ENCODE results near the gene SYNDIG1.

GRCh38 chr20:24691901-24692351 is 222.5 kb downstream of the SYNDIG1 start:
- no peak for TF ChIP-seq NFIC (IDR thresholded peaks at IDR 0.05; ENCODE audit: borderline replicate concordance)
- TF ChIP-seq, protein P1, sequence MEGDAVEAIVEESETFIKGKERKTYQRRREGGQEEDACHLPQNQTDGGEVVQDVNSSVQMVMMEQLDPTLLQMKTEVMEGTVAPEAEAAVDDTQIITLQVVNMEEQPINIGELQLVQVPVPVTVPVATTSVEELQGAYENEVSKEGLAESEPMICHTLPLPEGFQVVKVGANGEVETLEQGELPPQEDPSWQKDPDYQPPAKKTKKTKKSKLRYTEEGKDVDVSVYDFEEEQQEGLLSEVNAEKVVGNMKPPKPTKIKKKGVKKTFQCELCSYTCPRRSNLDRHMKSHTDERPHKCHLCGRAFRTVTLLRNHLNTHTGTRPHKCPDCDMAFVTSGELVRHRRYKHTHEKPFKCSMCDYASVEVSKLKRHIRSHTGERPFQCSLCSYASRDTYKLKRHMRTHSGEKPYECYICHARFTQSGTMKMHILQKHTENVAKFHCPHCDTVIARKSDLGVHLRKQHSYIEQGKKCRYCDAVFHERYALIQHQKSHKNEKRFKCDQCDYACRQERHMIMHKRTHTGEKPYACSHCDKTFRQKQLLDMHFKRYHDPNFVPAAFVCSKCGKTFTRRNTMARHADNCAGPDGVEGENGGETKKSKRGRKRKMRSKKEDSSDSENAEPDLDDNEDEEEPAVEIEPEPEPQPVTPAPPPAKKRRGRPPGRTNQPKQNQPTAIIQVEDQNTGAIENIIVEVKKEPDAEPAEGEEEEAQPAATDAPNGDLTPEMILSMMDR (IDR thresholded peaks at IDR 0.05): no peak
- no peak for TF ChIP-seq TCF12 (IDR thresholded peaks at IDR 0.05)
- no peak for TF ChIP-seq CHD2 (IDR thresholded peaks at IDR 0.05; ENCODE audit: low read length, partially characterized antibody)
- no peak for TF ChIP-seq YY1 (IDR thresholded peaks at IDR 0.05; ENCODE audit: low read depth)
- TF ChIP-seq, protein P2, sequence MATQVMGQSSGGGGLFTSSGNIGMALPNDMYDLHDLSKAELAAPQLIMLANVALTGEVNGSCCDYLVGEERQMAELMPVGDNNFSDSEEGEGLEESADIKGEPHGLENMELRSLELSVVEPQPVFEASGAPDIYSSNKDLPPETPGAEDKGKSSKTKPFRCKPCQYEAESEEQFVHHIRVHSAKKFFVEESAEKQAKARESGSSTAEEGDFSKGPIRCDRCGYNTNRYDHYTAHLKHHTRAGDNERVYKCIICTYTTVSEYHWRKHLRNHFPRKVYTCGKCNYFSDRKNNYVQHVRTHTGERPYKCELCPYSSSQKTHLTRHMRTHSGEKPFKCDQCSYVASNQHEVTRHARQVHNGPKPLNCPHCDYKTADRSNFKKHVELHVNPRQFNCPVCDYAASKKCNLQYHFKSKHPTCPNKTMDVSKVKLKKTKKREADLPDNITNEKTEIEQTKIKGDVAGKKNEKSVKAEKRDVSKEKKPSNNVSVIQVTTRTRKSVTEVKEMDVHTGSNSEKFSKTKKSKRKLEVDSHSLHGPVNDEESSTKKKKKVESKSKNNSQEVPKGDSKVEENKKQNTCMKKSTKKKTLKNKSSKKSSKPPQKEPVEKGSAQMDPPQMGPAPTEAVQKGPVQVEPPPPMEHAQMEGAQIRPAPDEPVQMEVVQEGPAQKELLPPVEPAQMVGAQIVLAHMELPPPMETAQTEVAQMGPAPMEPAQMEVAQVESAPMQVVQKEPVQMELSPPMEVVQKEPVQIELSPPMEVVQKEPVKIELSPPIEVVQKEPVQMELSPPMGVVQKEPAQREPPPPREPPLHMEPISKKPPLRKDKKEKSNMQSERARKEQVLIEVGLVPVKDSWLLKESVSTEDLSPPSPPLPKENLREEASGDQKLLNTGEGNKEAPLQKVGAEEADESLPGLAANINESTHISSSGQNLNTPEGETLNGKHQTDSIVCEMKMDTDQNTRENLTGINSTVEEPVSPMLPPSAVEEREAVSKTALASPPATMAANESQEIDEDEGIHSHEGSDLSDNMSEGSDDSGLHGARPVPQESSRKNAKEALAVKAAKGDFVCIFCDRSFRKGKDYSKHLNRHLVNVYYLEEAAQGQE (IDR thresholded peaks at IDR 0.05; ENCODE audit: low read depth, low read length): no peak
- TF ChIP-seq TAF1 (IDR thresholded peaks at IDR 0.05; ENCODE audit: borderline replicate concordance, low read depth, low read length): no peak
- TF ChIP-seq, protein P3, sequence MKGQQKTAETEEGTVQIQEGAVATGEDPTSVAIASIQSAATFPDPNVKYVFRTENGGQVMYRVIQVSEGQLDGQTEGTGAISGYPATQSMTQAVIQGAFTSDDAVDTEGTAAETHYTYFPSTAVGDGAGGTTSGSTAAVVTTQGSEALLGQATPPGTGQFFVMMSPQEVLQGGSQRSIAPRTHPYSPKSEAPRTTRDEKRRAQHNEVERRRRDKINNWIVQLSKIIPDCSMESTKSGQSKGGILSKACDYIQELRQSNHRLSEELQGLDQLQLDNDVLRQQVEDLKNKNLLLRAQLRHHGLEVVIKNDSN (IDR thresholded peaks at IDR 0.05; ENCODE audit: borderline replicate concordance, low read depth): no peak

All from SK-N-SH (cell line).